ENCODE measurements around the gene CASP2. TPM values are rescaled to one million over a fixed set of nuclear protein-coding genes. Genes with fewer than 3 reads are reported as not detected.

CASP2 gene
- total RNA-seq, 1 donor from 2014 or later, result 62.2 TPM

DNA sequence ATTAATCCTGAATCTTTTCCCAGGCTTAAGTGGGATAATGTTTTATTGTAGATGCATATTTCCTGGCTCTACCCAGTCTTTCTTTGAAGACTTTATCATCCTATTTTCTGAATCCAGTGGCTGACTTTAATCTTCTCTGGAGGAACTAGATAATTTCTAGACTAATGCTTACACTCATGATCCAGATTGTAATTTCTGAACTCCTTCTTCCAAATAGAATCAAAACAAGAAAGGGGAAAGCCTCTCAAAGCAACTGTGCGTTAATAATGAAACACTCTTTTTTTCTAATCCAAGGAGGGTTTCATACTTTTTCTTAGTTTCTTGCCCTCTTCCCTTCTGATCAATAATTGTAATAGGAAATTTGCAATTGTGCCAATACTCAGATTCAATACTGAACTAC is 16.9 kb upstream of the CASP2 start:
- peaks cover 45% of the 10 kb centered on the region for H3K36me3 Mint-ChIP-seq (ENCODE audit: low read depth)
- ChIA-PET CTCF (no interaction called here), POLR2A (interaction anchor here (0.7 to 1.0 kb wide), 2 partner anchors 17 to 136 kb away, joined by 3 to 5 read pairs; partner anchors contain the start of gene CASP2)
- intact Hi-C loops (cut with micrococcal nuclease), result no loop called here
- H3K9me3 Mint-ChIP-seq, result no peaks in the 10 kb centered on the region
- H3K27me3 Mint-ChIP-seq, result no peaks in the 10 kb centered on the region
- TF ChIP-seq, protein P1, sequence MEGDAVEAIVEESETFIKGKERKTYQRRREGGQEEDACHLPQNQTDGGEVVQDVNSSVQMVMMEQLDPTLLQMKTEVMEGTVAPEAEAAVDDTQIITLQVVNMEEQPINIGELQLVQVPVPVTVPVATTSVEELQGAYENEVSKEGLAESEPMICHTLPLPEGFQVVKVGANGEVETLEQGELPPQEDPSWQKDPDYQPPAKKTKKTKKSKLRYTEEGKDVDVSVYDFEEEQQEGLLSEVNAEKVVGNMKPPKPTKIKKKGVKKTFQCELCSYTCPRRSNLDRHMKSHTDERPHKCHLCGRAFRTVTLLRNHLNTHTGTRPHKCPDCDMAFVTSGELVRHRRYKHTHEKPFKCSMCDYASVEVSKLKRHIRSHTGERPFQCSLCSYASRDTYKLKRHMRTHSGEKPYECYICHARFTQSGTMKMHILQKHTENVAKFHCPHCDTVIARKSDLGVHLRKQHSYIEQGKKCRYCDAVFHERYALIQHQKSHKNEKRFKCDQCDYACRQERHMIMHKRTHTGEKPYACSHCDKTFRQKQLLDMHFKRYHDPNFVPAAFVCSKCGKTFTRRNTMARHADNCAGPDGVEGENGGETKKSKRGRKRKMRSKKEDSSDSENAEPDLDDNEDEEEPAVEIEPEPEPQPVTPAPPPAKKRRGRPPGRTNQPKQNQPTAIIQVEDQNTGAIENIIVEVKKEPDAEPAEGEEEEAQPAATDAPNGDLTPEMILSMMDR (IDR thresholded peaks at IDR 0.05), result no peak
- H3K4me3 Mint-ChIP-seq, result no peak overlapping the region
- H3K27ac Mint-ChIP-seq, result no peak overlapping the region
- peaks cover 3% of the 10 kb centered on the region for H3K4me1 Mint-ChIP-seq
- ATAC-seq (ENCODE audit: low read depth) (no peak), DNase-seq (no peak)

- H3K9me3 Mint-ChIP-seq, result no peaks in the 10 kb centered on the region
- no peaks in the 10 kb centered on the region for H3K27me3 Mint-ChIP-seq
- H3K4me1 Mint-ChIP-seq, result peaks cover 3% of the 10 kb centered on the region
- no peak for DNase-seq
- ChIA-PET POLR2A (interaction anchor here (0.6 to 1.1 kb wide), 2 partner anchors 15 to 488 kb away, joined by 3 to 5 read pairs; partner anchors contain the start of gene CASP2), CTCF (no interaction called here)
- H3K27ac Mint-ChIP-seq, result no peak overlapping the region
- TF ChIP-seq, protein P1 (IDR thresholded peaks at IDR 0.05), result no peak
- H3K36me3 Mint-ChIP-seq (ENCODE audit: low read depth), result peaks cover 32% of the 10 kb centered on the region
- no peak for ATAC-seq (ENCODE audit: low read depth)
- no peak overlapping the region for H3K4me3 Mint-ChIP-seq
- intact Hi-C loops (cut with micrococcal nuclease), result no loop called here
Observed at GRCh38 chr7:143272871-143273270, 15.3 kb upstream of the CASP2 start.

DNA sequence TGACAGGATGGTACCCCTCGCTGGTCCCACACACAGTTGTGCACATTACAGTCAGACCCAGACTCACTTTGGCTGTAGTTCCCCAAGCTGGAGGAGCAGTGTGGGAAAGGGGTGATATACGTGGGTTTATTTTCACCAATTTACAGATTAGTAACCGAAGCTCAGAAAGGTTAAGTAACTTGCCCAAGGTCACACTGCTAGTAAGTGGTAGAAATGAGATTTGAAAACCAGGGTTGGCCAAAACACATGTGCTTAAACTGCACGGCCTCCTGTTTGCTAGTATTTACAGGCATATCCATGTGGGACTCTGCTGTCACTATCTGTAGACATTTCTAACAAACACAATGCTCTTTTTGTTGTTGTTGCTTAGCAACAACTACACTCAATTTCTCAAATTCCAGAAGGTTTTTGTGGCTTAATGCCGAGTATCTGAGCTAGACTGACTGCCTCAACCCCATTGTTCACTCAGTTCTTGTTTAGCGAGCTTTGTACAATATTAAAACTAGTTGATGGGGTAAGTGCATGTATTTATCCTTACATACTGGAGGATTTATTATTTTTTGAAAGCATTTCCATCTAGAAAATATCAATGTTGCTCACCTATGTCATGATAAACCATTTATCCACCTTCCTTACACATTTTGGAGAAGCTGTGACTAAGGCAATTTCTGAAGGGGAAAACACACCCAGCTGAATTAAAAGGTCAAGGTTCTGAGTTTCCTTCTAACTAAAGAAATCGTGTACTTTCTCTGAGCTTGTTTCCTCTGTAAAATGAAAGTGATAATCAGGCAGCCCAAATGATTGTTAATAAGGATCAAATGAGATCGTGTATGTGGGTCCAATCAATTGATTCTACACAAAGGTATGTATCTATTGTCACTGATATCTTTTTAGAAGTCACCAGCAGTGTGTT is 8.7 kb upstream of the CASP2 start:
- no peaks in the 10 kb centered on the region for H3K36me3 Mint-ChIP-seq (ENCODE audit: low read depth)
- no peaks in the 10 kb centered on the region for H3K27me3 Mint-ChIP-seq
- no peaks in the 10 kb centered on the region for H3K9me3 Mint-ChIP-seq
- TF ChIP-seq, protein P1 (IDR thresholded peaks at IDR 0.05), result no peak
- ATAC-seq (ENCODE audit: low read depth) (no peak), DNase-seq (no peak)
- peak overlapping the region; percentile 55 for H3K27ac Mint-ChIP-seq
- intact Hi-C loops (cut with micrococcal nuclease), result loop anchor here (10.0 kb wide), 3 partner anchors 425 to 1555 kb away; partner anchors contain the start of genes EPHB6, TCAF1 and TPK1
- CTCF ChIA-PET, result interaction anchor here (0.9 to 2.0 kb wide), 6 partner anchors 8 to 39 kb away, joined by 3 to 9 read pairs (median 4); no protein-coding TSS in a partner anchor
- H3K4me1 Mint-ChIP-seq, result peaks cover 30% of the 10 kb centered on the region
- peak overlapping the region; percentile 26 for H3K4me3 Mint-ChIP-seq
- POLR2A ChIA-PET, result interaction anchor here (0.7 to 1.6 kb wide), 4 partner anchors 9 to 107 kb away, joined by 3 to 9 read pairs (median 4); partner anchors contain the start of genes CASP2 and GSTK1

- Mint-ChIP-seq H3K36me3 (ENCODE audit: low read depth) (no peaks in the 10 kb centered on the region), H3K4me1 (peaks cover 33% of the 10 kb centered on the region), H3K4me3 (no peak overlapping the region), H3K27me3 (no peaks in the 10 kb centered on the region), H3K27ac (peak overlapping the region; percentile 55), H3K9me3 (no peaks in the 10 kb centered on the region)
- ATAC-seq (ENCODE audit: low read depth), result no peak
- DNase-seq, result no peak
- CTCF ChIA-PET, result interaction anchor here (0.9 to 2.0 kb wide), 5 partner anchors 8 to 39 kb away, joined by 4 to 9 read pairs (median 4); no protein-coding TSS in a partner anchor
- POLR2A ChIA-PET, result interaction anchor here (1.2 to 1.6 kb wide), 2 partner anchors 8 to 17 kb away, joined by 4 to 9 read pairs; partner anchors contain the start of genes CASP2 and GSTK1
- intact Hi-C loops (cut with micrococcal nuclease), result loop anchor here (10.0 kb wide), 3 partner anchors 425 to 1555 kb away; partner anchors contain the start of genes EPHB6, TCAF1 and TPK1
- TF ChIP-seq, protein P1 (IDR thresholded peaks at IDR 0.05), result no peak
Observed at GRCh38 chr7:143280160-143280559, 8.0 kb upstream of the CASP2 start.
